GM19239 (cell line): ENCODE results near the gene POC5.
A peak's percentile ranks its signal among the peaks of the same experiment; 100 is the strongest.
"Not testable (repeated sequence)": the region's sequence is repeated elsewhere in the genome, so short reads cannot be mapped to it uniquely, and the experiment has no call there.

Source experiments
- DNase-seq: peaks from one replicate; pipeline ENCODE4 v3.0.0; 2011; ENCODE audit warnings: low spot score; ENCODE audit not compliant: insufficient read length
- FAIRE-seq: peaks from 2 replicates; lab custom pipeline; 2011; peaks lifted over from hg19 to GRCh38; lab: Jason Lieb, UNC

The POC5 gene

DNA sequence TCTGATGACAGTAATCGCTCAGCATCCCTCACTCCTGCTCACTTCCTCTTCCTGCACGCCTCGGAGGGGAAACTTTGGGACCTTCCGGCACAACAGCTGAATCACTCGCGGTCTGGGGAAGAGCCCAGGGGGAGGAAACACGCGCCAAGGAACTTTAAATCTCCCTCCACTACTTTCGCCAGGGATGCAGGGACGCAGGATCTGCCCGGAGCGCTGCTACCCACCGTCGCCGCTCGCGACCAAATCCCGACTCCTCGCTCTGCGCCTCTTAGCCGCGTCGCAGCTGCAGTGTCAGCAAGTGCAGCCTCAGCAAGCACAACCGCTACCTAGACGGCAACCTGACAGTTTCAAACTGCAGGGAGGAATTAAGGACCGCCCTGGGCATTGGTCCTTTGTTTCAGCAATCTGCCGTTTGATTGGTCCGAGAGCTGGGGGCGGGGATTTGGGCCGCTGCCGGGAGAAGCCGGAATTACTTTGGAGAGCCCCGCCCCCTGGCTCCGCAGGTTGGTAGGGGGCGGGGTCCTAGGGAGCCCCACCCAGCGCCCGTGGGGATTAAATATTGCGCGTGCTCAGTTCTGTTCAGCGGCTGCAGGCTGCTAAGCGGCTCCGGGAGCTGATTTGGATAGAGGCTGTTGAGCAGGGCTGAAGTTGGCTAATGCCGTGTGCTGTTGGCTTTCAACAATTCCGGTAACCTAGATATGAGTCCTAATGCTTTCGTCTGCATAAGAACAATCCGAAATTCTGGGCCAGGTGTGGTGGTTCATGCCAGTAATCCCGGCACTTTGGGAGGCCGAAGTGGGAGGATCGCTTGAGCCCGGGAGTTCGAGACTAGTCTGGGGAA lies at the start of gene POC5:
Gene POC5, minus strand, starts transcription at position 356 of the 841 bp plus-strand sequence. CDS start 4,500 bp downstream, outside the sequence.
- FAIRE-seq, result peak; percentile 97
- peak; percentile 73 for DNase-seq

- no peak for FAIRE-seq
- no peak for DNase-seq
Measured at GRCh38 chr5:75758116-75758515, 40.9 kb upstream of the POC5 start.

DNA sequence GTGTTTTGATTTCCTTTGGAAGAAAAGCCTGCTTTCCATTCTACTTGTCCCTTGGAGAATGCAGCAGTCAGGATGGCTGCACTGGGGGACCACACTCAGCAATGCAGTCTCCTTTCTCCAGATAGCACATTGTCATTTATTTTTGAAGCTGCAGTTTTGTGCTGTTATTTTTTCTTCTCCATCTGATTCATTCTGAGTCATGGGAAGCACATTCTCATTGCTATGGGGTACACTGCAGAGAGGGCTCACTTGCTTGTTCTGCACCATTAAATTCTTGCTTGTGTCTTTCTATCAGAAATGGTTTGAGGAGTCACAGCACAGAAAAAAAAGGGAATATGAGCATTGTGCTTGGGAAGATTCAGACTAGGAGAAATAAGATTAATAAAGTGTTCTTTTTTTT lies 39.7 kb upstream of the POC5 start:
- no peak for FAIRE-seq
- no peak for DNase-seq

DNA sequence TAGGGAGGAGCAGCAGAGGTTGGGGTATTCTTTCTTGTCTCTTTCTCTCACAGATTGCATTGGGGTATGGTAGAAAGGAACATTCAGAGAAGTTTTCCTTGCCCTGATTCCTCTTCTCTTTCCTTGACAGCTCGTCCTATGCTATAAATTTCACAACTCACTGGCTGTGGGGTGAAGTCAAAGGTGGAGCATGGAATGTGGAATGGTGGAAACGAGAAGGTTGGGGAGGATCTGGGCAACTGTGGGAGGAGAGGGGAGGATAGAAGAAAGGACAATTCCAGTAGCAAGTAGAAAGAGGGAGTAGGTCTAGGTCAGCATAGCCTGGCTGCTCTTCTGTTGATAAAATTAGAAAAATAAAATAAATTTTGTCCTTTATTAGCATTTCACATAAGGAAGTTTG lies 39.0 kb upstream of the POC5 start:
- DNase-seq, result no peak
- FAIRE-seq, result no peak

GRCh38 chr5:75753182-75753581 lies 35.9 kb upstream of the POC5 start:
- FAIRE-seq, result no peak
- DNase-seq, result no peak

- FAIRE-seq, result no peak
- DNase-seq, result no peak
Measured at GRCh38 chr5:75744355-75744754, 27.1 kb upstream of the POC5 start.

DNA sequence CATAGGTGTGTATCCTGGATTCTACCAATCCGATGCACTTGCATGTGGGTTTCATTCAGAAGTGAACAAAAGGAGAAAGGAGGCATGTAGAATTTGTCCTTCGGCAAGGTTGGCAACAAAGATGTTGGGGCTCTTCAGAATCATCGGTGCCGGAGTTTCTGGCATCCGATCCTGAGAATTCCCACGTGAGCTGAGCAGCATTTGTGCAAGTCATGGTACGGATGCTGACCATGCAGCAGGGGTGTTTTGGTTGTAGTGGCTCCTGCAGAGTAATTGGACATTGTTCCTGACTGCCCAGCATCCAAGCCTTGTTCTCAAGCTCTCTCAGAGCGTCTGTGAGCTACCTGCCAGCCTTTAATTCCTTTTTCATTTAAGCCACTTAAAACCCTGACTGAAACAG lies 19.0 kb upstream of the POC5 start:
- FAIRE-seq, result no peak
- no peak for DNase-seq

- FAIRE-seq (peak; percentile 28), DNase-seq (peak; percentile 13)
Measured at GRCh38 chr5:75734913-75735789, 17.9 kb upstream of the POC5 start.

DNA sequence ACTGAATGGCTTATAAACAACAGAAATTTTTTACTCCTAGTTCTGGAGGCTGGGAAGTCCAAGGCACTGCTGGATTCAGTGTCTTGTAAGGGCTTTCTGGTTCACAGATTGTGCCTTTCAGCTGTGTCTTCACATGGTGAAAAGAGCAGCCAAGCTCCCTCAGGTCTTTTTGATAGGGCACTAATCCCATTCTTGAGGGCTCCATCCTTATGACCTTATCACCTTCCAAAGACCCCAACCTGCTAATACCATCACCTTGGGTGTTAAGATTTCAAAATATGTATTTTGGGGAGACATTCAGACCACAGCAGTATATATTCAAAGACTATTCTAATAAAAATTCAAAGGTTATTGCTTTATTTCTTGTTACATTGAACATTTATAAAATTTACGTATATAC lies 16.5 kb upstream of the POC5 start:
- FAIRE-seq (no peak), DNase-seq (no peak)

DNA sequence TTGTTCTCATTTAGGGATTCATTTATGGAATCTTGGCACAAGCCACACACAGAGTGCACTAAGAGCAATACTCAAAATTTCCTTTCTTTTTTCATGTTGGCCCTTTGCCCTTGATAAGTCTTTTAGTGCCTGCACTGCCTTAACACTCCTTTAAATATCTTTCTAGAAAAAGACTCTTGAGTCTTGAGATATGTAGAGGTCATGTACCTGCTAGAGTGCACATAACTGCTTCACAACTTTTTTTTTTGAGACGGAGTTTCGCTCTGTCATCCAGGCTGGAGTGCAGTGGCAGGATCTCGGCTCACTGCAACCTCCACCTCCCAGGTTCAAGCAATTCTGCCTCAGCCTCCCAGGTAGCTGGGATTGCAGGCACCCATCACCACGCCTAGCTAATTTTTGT lies 14.3 kb upstream of the POC5 start:
- not testable (repeated sequence) for FAIRE-seq, DNase-seq

DNA sequence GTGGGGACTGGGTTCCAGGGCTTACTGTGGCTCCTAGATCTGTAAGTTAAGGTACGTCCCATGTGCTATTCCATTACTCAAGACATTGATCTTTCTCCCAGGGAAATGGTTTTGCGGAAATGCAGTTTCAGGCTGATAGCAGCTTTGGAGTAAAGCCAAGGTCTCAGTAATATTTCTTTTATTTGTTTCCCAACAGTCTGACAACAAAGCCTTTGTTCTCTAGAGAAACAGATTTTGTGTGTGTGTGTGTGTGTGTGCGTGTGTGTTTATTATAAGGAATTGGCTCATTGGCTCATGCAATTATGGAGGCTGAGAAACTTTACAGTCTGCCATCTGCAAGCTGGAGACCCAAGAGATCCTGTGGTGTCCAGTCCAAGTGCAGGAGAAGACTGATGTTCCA lies 12.1 kb upstream of the POC5 start:
- FAIRE-seq (no peak), DNase-seq (no peak)

DNA sequence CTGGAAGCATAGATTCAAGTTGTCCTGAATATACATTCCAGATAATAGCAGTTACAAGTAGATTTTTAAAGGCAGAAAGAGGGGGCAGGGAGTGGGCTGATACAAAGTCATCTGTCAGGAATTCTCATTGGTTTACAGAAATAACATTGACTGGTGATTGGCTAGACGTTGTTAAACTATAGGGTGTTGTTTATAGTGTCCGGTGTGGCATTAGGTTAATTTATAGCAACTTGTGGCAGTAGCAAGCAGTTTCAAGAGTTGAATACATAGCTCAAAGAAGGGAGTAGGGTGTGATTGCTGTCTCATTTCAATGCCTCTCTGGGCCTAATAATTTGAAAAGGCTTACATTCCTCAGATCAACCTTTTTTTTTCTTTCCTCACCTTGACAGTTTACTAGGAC lies 10.7 kb upstream of the POC5 start:
- DNase-seq (no peak), FAIRE-seq (no peak)

GRCh38 chr5:75726224-75726623 lies 9.0 kb upstream of the POC5 start:
- not testable (repeated sequence) for DNase-seq, FAIRE-seq

DNA sequence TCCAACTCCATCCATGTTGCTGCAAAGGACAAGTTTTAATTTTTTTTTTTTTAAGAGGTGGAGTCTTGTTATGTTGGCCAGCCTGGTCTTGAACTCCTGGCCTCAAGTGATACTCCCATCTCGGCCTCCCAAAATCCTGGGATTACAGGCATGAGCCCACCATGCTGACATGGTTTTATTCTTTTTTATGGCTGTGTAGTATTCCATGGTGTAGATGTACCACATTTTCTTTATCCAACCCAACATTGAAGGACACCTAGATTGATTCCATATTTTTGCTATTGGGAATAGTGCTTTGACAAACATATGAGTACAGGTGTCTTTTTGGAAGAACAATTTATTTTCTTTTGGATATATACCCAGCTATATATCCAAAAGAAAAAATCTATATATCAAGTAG lies 6.1 kb upstream of the POC5 start:
- no peak for FAIRE-seq
- no peak for DNase-seq

- FAIRE-seq, result no peak
- DNase-seq, result no peak
Measured at GRCh38 chr5:75721573-75721972, 4.3 kb upstream of the POC5 start.

- no peak for FAIRE-seq
- no peak for DNase-seq
Measured at GRCh38 chr5:75720882-75721281, 3.6 kb upstream of the POC5 start.

- no peak for FAIRE-seq
- no peak for DNase-seq
Measured at GRCh38 chr5:75716715-75717081, 539 bp downstream of the POC5 start.

- FAIRE-seq, result no peak
- DNase-seq, result no peak
Measured at GRCh38 chr5:75712091-75712490, 5.1 kb downstream of the POC5 start.

- DNase-seq (no peak), FAIRE-seq (no peak)
Measured at GRCh38 chr5:75711151-75711550, 6.1 kb downstream of the POC5 start.

DNA sequence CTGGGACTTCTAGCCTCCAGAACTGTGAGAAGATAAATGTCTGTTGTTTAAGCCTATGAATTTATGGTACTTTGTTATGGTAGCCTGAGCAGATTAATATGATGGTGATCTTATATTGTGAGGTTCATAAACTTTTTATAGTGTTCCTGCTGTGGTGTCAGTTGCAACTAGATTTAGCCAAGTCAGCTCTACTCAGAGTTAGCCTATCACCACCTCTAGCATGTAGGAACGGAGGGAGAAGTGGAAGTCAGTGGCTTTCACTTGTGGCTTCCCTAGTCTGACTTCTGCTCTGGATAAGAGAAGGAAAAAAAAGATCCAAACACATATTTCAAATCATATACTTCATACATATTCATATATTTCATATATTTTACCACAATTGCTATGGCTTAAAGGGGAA lies 6.6 kb downstream of the POC5 start:
- no peak for FAIRE-seq

DNA sequence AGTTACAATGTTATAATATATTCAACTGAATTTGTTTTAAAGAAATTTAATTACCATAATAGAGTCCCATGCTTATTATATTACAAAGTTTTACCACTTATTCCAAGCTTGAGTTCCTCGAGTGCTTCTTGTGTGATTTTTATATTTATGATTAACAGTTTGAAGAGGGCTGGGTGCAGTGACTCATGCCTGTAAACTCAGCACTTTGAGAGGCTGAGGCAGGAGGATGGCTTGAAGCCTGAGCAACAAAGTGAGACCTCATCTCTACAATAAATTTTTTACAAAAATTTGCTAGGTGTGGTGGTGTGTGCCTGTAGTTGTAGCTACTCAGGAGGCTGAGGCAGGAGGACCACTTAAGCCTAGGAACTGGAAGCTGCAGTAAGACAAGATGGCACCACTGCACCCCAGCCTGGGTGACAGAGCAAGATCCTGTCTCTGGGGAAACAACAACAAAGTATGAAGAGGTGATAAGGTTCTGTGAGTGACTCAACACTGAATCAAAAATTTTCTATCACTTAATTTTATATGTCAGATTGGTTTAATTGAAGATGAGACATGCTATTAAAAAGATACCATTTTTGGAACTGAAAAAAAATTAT lies 9.2 kb downstream of the POC5 start:
- DNase-seq (no peak), FAIRE-seq (no peak)

More for the DNA sequence above, 6.6 kb downstream of the POC5 start:
- DNase-seq, result no peak
